CD4-positive, alpha-beta T cell treated with Interferon gamma for 1 hour (primary cell): ENCODE measurements around the gene ZNF521.
A peak's percentile ranks its signal among the peaks of the same experiment; 100 is the strongest.

Experiments used
- DNase-seq: peaks from one replicate; pipeline ENCODE4 v3.0.0-alpha.2; 2020

The ZNF521 gene

DNA sequence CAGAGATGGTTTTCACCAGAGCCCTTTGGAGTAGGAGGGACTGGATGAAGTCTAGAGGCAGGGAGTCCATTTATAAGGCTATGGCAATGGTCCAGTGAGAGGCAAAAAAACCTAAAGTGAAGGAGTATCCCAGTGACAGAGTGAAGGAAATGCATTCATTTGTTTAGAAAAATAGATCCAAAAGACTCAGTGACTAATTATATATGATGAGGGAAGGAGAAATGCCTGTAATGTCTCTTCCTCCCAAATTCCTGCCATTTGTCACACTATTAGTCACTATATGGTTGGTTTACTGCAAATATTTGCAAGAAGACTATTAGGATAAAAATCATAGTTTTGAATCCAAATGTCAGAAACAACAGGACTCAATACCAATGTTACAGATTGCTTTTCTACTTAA, 104.2 kb downstream of the ZNF521 start:
- no peak for DNase-seq

DNA sequence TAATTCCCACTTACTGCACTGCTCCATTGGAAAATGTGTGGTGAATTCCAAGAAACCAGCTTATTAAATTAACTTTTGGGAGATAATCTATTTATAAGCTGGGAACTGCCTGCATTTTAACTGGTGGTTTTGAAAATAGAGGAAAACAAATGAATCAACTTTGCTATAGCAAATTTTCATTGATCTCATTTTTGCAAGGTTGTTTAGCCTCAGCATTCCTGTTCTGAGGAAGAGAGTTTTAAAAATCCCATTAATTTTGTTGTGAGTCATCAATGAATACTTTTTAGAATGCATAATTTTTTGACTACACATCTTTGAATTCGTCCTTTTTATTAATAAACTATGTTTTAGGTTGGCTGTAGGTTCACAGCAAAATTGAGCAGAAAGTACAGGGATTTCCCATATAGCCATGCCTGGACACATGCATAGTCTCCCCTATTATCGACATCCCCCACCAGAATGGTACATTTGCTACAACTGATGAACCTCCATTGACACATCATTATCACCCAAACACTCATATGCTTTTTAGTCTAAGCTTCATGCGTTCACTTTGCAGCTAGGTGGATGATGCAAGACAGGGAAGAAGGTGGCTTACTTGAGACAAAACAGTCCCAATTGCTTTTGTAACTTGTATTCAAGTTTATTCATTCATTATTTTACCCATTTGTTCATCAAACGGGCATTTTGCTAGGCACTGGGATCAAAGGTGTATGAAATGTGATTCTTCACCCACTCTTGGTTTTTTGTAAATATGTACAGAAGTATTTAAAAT, 106.9 kb downstream of the ZNF521 start:
- no peak for DNase-seq

DNA sequence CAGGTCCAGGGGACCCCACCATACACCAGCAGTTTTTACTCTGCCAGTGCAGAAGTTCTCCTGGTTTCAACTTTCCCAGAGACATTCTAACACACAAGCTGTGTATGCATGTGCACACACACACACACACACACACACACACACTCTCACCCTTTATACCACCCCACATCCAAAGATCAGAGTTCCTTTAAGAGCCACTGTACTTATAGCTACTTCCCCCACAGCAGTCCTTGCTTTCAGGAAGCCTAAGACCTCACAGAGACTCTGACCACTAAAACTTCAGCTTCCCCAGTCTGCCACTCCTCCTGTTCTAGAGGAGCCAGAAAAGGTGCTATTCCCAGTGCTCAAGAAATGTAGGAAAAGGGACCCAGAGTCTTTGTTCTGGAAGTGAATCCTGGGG, 107.8 kb downstream of the ZNF521 start:
- DNase-seq: no peak

DNA sequence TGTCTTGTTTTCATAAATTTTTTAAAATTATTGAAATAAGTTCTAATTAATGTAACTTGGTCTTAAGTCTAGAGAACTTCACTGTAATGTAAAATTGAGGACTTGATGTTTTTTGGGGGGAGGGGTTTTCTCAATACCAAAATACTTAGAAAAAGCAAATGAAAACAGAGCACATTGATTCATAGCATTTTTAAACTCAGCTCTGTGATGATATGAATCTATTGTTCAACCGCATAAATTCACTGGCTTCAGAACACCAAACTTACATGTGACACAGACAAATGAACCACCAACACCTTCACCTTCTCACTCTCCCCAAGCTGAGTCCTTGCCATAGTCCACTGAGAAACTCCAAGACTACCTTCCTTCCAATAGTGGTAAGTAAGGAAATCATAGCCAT, 108.2 kb downstream of the ZNF521 start:
- no peak for DNase-seq

DNA sequence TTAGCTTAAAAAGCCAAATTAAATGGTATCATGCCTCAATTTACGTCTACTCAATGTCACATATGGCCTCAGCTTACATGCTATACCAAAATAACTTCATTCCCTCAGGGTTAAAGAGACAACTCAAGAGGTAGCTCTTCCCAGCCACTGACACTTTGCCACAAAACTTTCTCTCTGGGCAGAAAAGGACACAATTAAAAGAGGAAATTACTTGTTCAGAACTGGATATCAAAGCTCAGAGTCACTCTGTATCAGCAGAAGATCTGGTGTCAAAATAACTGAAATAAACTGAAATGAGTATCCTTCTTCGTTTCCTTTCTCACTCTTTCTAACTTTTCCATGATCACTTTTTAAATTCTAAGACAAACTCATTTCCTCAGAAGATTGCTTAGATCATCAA, 108.7 kb downstream of the ZNF521 start:
- DNase-seq: no peak

DNA sequence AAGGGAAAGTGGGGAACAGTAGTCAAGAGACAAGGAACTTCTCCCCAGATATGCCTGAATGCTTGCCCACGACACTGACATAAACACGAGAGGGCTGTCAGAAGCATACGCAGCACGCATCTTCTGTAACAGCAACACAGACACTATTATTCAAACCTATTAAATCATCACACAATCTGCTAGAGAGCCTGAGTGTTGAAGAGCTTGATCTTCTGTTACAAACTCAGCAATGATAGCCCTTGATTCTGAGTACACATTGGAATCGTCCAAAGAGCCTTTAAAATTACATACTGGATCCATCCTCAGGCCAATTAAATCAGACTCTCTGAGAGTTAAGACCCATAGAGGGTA, 111.6 kb downstream of the ZNF521 start:
- DNase-seq: no peak

DNA sequence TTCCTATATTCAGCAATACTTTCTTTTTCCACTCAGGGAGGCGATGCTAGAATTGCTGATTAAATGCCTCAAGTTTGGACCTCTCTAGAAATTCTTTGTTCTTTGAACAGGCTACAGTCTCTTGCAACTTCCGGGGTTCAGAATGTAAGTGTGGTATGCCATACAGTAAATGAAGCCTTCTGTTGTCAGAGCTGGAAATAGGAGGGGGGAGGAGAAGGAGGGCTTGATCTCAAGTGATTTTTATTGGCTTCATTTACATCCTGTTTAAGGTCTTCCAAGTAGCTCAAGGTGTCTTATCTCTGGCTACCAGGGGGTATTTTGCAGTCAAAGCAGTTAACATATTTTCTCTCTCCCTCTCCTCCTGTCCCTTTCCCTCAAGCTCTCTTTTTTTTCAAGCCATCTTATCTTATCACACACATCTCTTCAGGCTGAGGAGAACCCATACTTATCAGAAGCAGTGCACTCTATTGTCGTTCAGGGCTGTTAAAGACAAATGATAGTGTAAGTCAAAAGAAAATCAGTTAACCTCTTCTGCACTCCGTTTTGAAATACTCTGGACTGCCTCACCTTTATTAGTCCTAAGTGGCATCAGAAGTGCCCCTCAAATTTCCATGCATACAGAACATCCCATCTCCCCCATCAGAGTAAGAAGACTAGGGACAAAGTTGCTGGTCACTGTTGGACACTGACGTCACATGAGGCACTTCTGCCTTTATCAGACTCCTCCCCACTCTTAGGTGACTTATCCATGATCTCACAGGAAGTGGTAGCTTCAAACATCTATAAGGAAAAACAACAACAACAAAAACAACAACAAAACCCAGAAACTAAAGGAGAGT, 112.2 kb downstream of the ZNF521 start:
- DNase-seq: no peak

DNA sequence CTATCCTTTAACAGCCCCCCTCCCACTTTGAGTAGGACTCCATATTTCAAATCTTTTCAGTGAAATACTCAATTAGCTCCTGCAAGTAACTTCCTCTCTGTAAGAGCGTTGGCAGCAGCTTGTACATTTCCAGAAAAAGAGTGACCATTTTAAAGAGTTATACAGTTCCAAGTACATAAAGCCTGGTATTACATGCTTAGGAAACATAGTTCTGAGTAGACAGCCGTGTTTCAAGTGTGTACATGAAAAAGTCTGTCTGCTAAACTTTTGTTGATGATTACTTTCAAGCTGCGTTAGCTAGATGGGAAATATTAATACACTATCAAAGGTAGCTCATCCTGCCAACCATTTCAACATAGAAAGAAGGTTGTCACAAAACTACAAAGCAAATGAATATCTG, 112.8 kb downstream of the ZNF521 start:
- no peak for DNase-seq

DNA sequence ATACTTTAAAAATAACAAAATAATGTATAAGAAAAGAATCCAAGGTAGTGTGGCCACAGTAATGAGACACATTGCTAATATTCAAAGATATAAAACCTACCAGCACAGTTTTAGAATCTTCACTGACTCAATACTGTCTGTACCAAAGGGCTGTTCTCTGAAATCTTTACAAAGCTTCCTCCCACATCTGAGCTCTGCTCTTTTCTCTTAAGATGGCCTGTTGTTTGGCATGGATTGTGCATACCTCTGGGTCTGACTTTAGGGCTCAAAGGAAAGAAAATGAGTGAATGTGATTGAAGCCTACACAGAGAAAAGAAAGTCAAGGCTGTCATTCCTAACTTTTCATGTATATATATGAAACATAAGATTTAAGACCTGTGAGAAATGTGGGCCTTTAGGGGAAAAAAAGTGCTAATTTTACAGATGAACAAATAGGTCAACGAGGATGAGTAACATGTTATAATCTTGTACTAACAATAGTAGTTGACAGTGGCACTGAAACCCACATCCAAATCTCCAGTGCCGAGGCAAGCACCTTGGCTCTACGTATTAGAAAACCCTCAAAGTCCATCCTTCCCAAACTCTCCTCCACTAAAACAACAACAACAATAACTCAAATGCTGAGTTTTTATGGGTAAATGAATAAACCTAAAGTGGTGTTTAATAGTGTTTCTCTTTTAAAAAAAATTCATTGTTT, 114.2 kb downstream of the ZNF521 start:
- no peak for DNase-seq

DNA sequence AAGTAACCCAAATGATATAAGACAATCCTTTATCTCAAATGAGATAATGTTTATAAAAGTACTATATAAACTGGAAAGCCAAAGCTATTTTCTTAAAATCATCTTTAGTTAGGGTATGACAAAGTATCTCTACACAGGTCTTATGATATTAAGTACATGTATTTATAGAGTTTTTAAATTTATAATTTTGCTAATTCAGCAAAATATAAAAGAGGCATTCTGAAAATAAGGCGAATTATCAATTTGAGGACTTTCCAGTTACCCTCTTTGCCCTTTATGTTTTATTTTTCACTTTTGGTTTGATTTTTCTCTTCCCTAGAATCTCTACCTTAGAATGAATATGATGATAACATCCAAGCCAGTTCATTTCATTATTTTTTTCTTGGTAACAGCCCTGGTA, 115.2 kb downstream of the ZNF521 start:
- DNase-seq: no peak

DNA sequence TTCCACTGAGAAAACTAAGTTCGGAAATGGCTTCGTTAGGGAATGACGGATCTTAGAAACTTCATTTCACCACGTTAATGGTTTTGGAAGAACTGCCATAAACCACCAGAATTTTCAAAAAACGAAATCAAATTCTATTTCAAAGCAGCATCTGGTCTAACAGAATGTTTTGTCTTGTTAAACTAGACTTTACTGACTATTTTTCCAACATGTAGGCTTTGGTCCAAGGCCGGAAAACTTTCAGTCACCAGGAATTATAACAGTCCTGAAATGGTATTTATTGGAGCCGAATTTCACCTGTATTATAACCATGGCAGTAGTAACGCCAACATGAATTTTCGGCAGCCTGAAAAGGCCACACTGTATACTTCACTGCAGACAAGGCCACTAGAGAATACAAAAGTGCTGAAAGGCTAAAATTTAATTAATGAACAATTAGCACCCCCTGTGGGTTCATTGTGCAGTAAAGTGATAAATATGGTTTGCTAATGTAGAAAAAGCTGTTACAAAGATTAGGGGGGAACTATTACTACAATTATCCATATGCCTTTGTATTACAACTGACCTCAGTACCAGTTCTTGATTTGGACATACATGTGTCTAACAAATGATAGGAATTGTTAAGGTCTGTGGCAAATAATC, 116.4 kb downstream of the ZNF521 start:
- no peak for DNase-seq

DNA sequence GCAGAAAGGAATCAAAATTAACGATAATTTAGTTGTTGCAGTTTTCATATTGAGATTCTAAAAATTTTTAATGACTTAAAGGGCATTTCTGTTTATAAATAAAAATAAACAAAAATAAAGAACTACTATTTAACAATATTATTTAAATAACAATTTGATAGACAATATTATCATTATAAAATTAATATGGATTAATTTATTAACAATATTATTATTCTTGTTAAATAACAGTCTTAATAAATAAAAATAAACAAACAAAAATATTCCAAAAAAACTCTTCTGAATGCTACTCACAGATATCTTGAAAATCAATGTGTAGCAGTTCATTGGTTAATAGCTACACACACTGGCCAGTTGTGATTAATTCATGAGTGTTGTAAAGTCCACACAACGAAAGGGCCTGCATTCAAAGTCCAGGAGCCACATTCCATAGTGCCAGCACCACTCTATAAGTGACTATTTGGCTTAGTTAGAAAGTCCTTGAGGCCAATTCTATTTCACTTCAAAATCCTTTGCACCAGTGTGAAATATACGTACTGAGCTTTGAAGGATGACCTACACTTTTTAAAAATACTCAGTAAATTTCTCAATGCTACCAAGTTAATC, 117.1 kb downstream of the ZNF521 start:
- no peak for DNase-seq

DNA sequence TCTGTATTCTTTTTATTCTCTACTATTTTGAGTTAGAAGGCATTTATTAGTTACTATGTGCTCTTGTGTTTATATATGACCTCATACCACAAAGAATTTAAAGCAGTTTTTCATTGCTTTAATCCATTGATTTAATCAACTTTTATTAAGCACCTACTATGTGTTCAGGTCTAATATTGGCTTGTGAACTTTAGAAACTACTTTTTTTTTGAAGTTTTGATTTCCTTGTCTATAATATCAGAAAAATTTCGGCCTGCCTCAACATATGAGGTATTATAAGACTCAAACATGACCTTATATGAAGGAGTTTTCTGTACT, 117.7 kb downstream of the ZNF521 start:
- no peak for DNase-seq

DNA sequence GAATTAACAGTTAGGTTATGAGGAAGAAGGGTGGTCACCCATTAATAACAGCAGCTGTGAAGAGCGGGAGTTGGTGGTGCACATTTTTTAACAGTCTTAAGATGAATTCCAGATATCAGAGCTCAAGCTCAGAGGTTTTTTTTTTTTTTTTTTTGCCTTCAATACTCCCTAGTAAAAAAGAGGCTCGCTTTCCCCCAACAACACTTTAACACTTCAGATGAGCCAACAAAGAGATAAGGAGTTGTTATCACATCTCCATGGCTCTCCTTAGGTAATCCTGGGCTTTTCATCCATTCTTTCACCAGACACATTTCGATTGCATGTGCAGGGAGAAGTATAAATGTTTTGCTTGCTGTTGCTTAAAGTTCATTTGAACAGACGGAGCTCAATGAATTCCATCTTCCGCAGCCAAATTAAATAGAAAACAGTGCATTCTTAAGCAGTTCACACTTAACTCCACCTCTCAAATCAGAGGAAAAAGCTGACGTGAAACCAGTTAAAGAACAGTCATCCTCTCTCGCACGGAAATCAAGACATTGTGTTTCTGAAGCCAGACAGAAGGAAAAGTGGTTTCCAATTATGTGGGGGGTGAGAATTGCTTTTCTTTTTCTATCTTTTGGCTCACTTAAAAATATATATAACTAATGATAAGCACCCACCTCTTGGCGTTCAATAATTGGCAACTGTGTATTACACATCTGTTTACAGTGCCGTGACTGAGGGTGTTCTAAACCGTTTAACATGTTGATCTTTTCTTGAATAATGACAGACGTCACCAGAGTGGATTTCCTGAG, 118.2 kb downstream of the ZNF521 start:
- no peak for DNase-seq

DNA sequence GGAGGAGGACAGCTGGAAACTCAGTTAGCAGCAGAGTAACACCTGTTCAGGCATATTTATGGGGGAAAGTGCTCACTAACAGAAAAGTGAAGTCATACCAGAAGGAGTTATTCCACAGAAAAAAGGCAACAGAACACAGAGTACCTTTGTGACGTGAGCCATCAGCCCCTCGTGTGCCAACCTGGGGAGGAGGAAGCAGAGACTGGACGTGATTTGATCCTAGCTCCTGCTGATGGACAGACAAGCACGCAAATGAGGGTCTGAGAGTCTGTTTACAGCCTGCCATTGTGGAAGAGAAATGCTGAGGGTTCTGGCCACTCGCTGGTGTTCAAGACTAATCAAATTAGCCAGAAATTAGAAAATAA, 120.7 kb downstream of the ZNF521 start:
- DNase-seq: no peak

DNA sequence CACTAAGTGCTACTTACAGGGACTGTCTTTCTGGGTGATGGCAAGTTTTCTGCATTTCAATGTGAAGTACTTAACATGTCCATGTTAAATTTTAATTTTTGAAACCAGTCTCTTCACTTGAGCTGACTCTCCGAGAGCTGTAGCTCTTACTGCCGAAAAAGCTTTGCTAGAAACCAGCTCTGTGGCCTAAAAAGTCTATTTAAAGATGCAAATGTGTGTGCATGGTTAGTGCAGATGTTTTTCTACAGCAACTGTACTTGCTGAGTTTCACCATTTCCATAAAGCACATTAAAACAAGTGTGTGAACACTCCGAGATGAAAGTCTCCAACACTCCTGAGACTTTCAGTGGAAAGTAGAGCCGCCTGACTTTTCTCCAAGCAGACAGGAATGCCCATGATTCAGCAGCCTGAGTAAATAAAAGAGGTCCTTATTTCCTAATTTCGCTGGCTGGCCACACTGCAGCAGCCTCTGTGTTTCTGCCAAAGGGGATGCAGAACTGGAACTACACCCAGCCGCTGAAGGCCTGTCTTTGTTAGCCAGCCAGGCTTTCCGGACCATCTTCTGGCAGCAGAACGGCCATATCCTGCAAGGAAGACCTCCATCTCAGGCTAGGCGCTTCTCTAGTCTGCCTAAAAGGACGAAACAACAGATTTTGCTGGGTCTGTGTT, 121.2 kb downstream of the ZNF521 start:
- no peak for DNase-seq

DNA sequence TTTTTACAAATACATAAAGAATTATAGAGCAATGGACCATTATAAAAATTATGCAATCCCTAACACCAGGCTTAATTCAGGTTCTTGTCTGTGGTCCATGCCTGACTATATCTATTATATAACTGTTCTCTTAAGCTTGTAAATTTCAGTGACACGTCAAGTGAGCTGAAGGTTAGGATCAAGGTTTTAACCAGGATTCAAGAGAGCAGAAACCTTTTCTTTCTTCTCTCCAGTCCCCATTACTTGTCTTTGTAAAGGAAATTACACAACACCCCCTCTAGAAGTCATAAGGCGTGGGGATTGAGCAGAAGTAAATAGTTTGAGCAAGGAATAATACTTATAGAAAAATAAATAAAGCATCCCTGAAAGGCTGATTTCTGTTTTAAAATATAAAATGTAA, 122.0 kb downstream of the ZNF521 start:
- no peak for DNase-seq

DNA sequence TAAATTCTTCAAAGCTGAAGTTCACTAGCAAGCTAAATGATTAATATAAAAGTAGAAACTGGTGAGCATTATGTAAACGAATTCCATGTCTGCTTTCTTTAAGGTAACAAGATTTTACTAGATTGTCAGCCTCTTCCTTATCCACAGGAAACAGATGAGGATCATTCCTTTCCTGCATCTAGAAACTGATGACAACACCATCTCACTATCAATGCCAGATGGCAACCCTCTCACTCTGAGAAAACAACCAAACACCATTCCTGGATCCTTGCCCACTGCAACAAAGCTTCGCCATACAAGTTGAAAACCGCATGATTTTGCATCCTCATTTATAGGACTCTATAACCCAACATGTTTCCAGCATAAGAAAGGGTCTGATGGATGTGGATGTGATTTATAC, 122.9 kb downstream of the ZNF521 start:
- no peak for DNase-seq

DNA sequence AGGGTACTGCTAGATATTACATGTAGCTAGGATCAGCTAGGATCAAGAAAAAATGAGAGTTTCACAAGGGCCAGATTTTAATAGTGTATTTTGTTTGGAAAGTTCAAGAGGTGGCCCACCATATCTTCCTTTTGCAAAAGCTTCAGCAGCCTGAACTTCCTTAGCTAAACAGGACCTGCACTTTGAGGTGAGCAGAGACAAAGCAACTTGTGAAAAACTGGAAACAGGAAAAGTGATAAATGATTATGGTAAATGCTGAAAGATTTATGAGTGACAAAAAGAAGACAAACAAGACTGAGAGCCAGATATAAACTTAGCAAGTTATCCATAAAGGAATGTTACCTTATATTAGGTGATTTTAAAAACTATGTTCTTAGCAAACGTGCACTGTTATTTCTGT, 123.6 kb downstream of the ZNF521 start:
- DNase-seq: no peak

DNA sequence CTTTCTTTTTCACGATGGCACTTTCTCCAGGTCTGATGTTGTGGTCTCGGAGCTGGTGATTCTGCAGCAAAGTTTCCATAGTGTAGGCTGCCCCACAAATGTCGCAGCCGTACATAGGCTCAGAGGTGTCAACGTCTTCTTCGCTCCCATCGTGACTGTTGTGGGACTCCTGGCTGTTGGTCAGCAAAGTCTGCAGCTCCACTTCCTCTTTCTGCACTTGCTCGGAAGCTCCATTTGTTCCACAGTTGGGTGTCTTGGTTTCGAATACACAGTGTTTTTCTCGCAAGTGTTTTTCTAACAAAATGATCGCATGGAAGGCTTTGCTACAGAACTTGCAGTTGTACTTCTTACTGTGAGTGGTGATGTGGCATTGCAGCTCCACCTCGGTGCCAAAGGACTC, 126.8 kb downstream of the ZNF521 start:
- peak; percentile 5 for DNase-seq
